ENCODE measurements around the gene APBB3.

The APBB3 gene

GRCh38 chr5:140555747-140556312, 8.6 kb downstream of the APBB3 start:
- Histone ChIP-seq H3K4me3 (peak overlapping the region; percentile 90), H3K27ac (no peak overlapping the region)
- TF ChIP-seq CTCF (IDR thresholded peaks at IDR 0.05), result no peak
- no peak for DNase-seq (ENCODE audit: low spot score)

- Histone ChIP-seq H3K4me3 (no peak overlapping the region), H3K27ac (no peak overlapping the region)
- DNase-seq (ENCODE audit: low spot score), result no peak
- TF ChIP-seq CTCF (IDR thresholded peaks at IDR 0.05), result no peak
These were observed 9.9 kb downstream of the APBB3 start for GRCh38 chr5:140554454-140554853.

DNA sequence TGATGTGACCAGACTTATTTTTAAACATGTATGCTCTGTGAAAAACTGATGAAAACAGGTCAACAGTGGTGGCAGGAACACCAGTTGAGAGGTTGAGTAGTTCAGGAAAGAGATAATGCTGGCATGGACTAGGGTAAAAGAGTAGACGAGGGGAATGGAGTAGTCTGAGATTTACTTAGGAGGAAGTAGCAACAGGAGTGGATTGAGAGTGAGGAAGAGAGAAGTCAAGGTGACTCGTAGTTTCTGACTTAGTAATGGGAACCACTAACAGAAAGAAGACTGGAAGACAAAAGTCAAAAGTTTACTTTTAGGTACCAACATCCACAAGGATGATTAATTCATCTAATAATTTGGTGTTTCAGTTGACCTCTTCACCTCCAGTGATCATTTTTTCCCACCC, 10.7 kb downstream of the APBB3 start:
- DNase-seq (ENCODE audit: low spot score), result no peak
- Histone ChIP-seq H3K4me3 (no peak overlapping the region), H3K27ac (no peak overlapping the region)
- no peak for TF ChIP-seq CTCF (IDR thresholded peaks at IDR 0.05)

- H3K27ac ChIP-seq, result no peak overlapping the region
- TF ChIP-seq CTCF (IDR thresholded peaks at IDR 0.05), result no peak
- no peak overlapping the region for H3K4me3 ChIP-seq
- no peak for DNase-seq (ENCODE audit: low spot score)
These were observed 12.5 kb downstream of the APBB3 start for GRCh38 chr5:140551872-140552271.

GRCh38 chr5:140550147-140551079, 14.0 kb downstream of the APBB3 start:
- TF ChIP-seq CTCF (IDR thresholded peaks at IDR 0.05), result no peak
- Histone ChIP-seq H3K4me3 (no peak overlapping the region), H3K27ac (peak overlapping the region; percentile 99)
- DNase-seq (ENCODE audit: low spot score), result no peak

- Histone ChIP-seq H3K4me3 (no peak overlapping the region), H3K27ac (peak overlapping the region; percentile 99)
- no peak for DNase-seq (ENCODE audit: low spot score)
- no peak for TF ChIP-seq CTCF (IDR thresholded peaks at IDR 0.05)
These were observed 14.9 kb downstream of the APBB3 start for GRCh38 chr5:140549237-140550144.
